ENCODE data around the gene TMUB1.

The TMUB1 gene

GRCh38 chr7:151053096-151053495 is 30.2 kb downstream of the TMUB1 start:
- no peak overlapping the region for H3K9ac ChIP-seq (ENCODE audit: low read depth, low read length)
- H3K4me1 ChIP-seq (ENCODE audit: insufficient read depth, low read length): peaks cover 35% of the 10 kb centered on the region
- no peak for TF ChIP-seq CTCF (IDR thresholded peaks at IDR 0.05; ENCODE audit: borderline replicate concordance, extremely low read depth, low read length, poor library complexity, severe bottlenecking)
- TF ChIP-seq EZH2 (IDR thresholded peaks at IDR 0.05; ENCODE audit: borderline replicate concordance, low read depth, low read length, severe bottlenecking): no peak
- 0 out of 2 replicates have a peak, but pooled peaks cover 9% of the 10 kb centered on the region for H3K79me2 ChIP-seq (ENCODE audit: insufficient read depth, low read length)
- ATAC-seq (ENCODE audit: insufficient read depth, low read depth) (no peak), DNase-seq (no peak)
- no peak overlapping the region for H3K4me2 ChIP-seq (ENCODE audit: insufficient read depth, low read length)
- no peaks in the 10 kb centered on the region for H3K27me3 ChIP-seq (ENCODE audit: insufficient read depth, low read length, poor library complexity)
- H2AFZ ChIP-seq (ENCODE audit: low read depth, low read length): no peak overlapping the region
- H3K4me3 ChIP-seq (ENCODE audit: low read depth in 1 of 2, low read length in 2 of 2): no peak overlapping the region
- peaks cover 4% of the 10 kb centered on the region; the same call in 1 of the 2 replicates for H3K36me3 ChIP-seq (ENCODE audit: insufficient read depth, low read length)
- H3K9me3 ChIP-seq (ENCODE audit: insufficient read depth, low read length, severe bottlenecking): no peaks in the 10 kb centered on the region
- peaks cover 32% of the 10 kb centered on the region for H4K20me1 ChIP-seq (ENCODE audit: insufficient read depth, low read length)
- H3K27ac ChIP-seq (ENCODE audit: low read length): no peak overlapping the region

- peaks cover 21% of the 10 kb centered on the region for H3K4me1 ChIP-seq (ENCODE audit: insufficient read depth, low read length)
- H2AFZ ChIP-seq (ENCODE audit: low read depth, low read length): no peak overlapping the region
- no peaks in the 10 kb centered on the region for H3K9me3 ChIP-seq (ENCODE audit: insufficient read depth, low read length, severe bottlenecking)
- DNase-seq (peak; percentile 84), ATAC-seq (ENCODE audit: insufficient read depth, low read depth) (peak; percentile 90)
- H3K4me3 ChIP-seq (ENCODE audit: low read depth in 1 of 2, low read length in 2 of 2): no peak overlapping the region
- peak overlapping the region; percentile 52 for H3K4me2 ChIP-seq (ENCODE audit: insufficient read depth, low read length)
- H4K20me1 ChIP-seq (ENCODE audit: insufficient read depth, low read length): peaks cover 38% of the 10 kb centered on the region
- H3K9ac ChIP-seq (ENCODE audit: low read depth, low read length): no peak overlapping the region
- H3K27ac ChIP-seq (ENCODE audit: low read length): no peak overlapping the region
- TF ChIP-seq EZH2 (IDR thresholded peaks at IDR 0.05; ENCODE audit: borderline replicate concordance, low read depth, low read length, severe bottlenecking) (no peak), CTCF (IDR thresholded peaks at IDR 0.05; ENCODE audit: borderline replicate concordance, extremely low read depth, low read length, poor library complexity, severe bottlenecking) (no peak)
- H3K36me3 ChIP-seq (ENCODE audit: insufficient read depth, low read length): peaks cover 4% of the 10 kb centered on the region; the same call in 1 of the 2 replicates
- H3K27me3 ChIP-seq (ENCODE audit: insufficient read depth, low read length, poor library complexity): no peaks in the 10 kb centered on the region
- H3K79me2 ChIP-seq (ENCODE audit: insufficient read depth, low read length): no peaks in the 10 kb centered on the region
Measured at GRCh38 chr7:151051108-151051507, 32.2 kb downstream of the TMUB1 start.

- H4K20me1 ChIP-seq (ENCODE audit: insufficient read depth, low read length): peaks cover 39% of the 10 kb centered on the region
- peaks cover 16% of the 10 kb centered on the region for H3K36me3 ChIP-seq (ENCODE audit: insufficient read depth, low read length)
- TF ChIP-seq CTCF (IDR thresholded peaks at IDR 0.05; ENCODE audit: borderline replicate concordance, extremely low read depth, low read length, poor library complexity, severe bottlenecking) (no peak), EZH2 (IDR thresholded peaks at IDR 0.05; ENCODE audit: borderline replicate concordance, low read depth, low read length, severe bottlenecking) (no peak)
- no peaks in the 10 kb centered on the region for H3K27me3 ChIP-seq (ENCODE audit: insufficient read depth, low read length, poor library complexity)
- DNase-seq: no peak
- no peak overlapping the region for H3K4me2 ChIP-seq (ENCODE audit: insufficient read depth, low read length)
- no peaks in the 10 kb centered on the region for H3K79me2 ChIP-seq (ENCODE audit: insufficient read depth, low read length)
- H3K9me3 ChIP-seq (ENCODE audit: insufficient read depth, low read length, severe bottlenecking): no peaks in the 10 kb centered on the region
- no peak overlapping the region for H3K27ac ChIP-seq (ENCODE audit: low read length)
- no peak for ATAC-seq (ENCODE audit: insufficient read depth, low read depth)
- no peak overlapping the region for H3K9ac ChIP-seq (ENCODE audit: low read depth, low read length)
- no peak overlapping the region for H2AFZ ChIP-seq (ENCODE audit: low read depth, low read length)
- H3K4me3 ChIP-seq (ENCODE audit: low read depth in 1 of 2, low read length in 2 of 2): no peak overlapping the region
- H3K4me1 ChIP-seq (ENCODE audit: insufficient read depth, low read length): peaks cover 20% of the 10 kb centered on the region
Measured at GRCh38 chr7:151048911-151049463, 34.3 kb downstream of the TMUB1 start.

All from DND-41 (cell line).